DND-41 (cell line): ENCODE results near the gene PLRG1.

Source experiments
- EZH2 ChIP-seq: IDR thresholded peaks from 3 replicates; pipeline ENCODE4 v1.6.1; 2012; ENCODE audit warnings: borderline replicate concordance, low read depth, mild to moderate bottlenecking, moderate library complexity, low read length, inconsistent platforms; ENCODE audit not compliant: severe bottlenecking
- TF ChIP-seq, protein P1 (sequence below): IDR thresholded peaks from 2 replicates; pipeline ENCODE4 v1.5.1; 2012; ENCODE audit warnings: borderline replicate concordance, low read length, moderate library complexity, mild to moderate bottlenecking; ENCODE audit not compliant: poor library complexity, severe bottlenecking; ENCODE audit errors: extremely low read depth

DNA sequence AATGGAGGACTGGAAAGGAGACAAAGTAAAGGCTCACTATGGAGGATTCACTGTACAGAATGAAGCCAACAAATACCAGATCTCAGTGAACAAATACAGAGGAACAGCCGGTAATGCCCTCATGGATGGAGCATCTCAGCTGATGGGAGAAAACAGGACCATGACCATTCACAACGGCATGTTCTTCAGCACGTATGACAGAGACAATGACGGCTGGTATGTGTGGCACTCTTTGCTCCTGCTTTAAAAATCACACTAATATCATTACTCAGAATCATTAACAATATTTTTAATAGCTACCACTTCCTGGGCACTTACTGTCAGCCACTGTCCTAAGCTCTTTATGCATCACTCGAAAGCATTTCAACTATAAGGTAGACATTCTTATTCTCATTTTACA lies 19.4 kb upstream of the PLRG1 start:
- TF ChIP-seq, protein P1, sequence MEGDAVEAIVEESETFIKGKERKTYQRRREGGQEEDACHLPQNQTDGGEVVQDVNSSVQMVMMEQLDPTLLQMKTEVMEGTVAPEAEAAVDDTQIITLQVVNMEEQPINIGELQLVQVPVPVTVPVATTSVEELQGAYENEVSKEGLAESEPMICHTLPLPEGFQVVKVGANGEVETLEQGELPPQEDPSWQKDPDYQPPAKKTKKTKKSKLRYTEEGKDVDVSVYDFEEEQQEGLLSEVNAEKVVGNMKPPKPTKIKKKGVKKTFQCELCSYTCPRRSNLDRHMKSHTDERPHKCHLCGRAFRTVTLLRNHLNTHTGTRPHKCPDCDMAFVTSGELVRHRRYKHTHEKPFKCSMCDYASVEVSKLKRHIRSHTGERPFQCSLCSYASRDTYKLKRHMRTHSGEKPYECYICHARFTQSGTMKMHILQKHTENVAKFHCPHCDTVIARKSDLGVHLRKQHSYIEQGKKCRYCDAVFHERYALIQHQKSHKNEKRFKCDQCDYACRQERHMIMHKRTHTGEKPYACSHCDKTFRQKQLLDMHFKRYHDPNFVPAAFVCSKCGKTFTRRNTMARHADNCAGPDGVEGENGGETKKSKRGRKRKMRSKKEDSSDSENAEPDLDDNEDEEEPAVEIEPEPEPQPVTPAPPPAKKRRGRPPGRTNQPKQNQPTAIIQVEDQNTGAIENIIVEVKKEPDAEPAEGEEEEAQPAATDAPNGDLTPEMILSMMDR: no peak
- no peak for TF ChIP-seq EZH2
